Measurements from ENCODE around the gene ELMO1.
"Not testable (repeated sequence)": the region's sequence is repeated elsewhere in the genome, so short reads cannot be mapped to it uniquely, and the experiment has no call there.

ELMO1 gene

GRCh38 chr7:37150856-37151255 lies 297.8 kb downstream of the ELMO1 start:
- H3K4me3 ChIP-seq (ENCODE audit: low read depth, low read length), result no peak overlapping the region
- H3K27ac ChIP-seq (ENCODE audit: low read depth, low read length), result no peak overlapping the region
- no peaks in the 10 kb centered on the region for H3K27me3 ChIP-seq (ENCODE audit: control insufficient read depth, insufficient read depth, low read length)
- no peak overlapping the region for H3K9ac ChIP-seq (ENCODE audit: low read depth, low read length)
- H3K9me3 ChIP-seq (ENCODE audit: control insufficient read depth, insufficient read depth, low read length), result no peaks in the 10 kb centered on the region
- H3K4me1 ChIP-seq (ENCODE audit: control insufficient read depth, insufficient read depth, low read length), result 0 out of 2 replicates have a peak, but pooled peaks cover 5% of the 10 kb centered on the region
- H3K36me3 ChIP-seq (ENCODE audit: control insufficient read depth, insufficient read depth, low read length), result no peaks in the 10 kb centered on the region

GRCh38 chr7:37150180-37150579 lies 298.5 kb downstream of the ELMO1 start:
- Histone ChIP-seq H3K27ac (ENCODE audit: low read depth, low read length) (no peak overlapping the region), H3K9ac (ENCODE audit: low read depth, low read length) (no peak overlapping the region), H3K27me3 (ENCODE audit: control insufficient read depth, insufficient read depth, low read length) (no peaks in the 10 kb centered on the region), H3K9me3 (ENCODE audit: control insufficient read depth, insufficient read depth, low read length) (no peaks in the 10 kb centered on the region), H3K36me3 (ENCODE audit: control insufficient read depth, insufficient read depth, low read length) (no peaks in the 10 kb centered on the region), H3K4me1 (ENCODE audit: control insufficient read depth, insufficient read depth, low read length) (0 out of 2 replicates have a peak, but pooled peaks cover 5% of the 10 kb centered on the region), H3K4me3 (ENCODE audit: low read depth, low read length) (no peak overlapping the region)

- H3K36me3 ChIP-seq (ENCODE audit: control insufficient read depth, insufficient read depth, low read length), result no peaks in the 10 kb centered on the region
- no peak overlapping the region for H3K27ac ChIP-seq (ENCODE audit: low read depth, low read length)
These were observed 298.9 kb downstream of the ELMO1 start for GRCh38 chr7:37149773-37150124.

GRCh38 chr7:37149051-37149772 lies 299.5 kb downstream of the ELMO1 start:
- Histone ChIP-seq H3K36me3 (ENCODE audit: control insufficient read depth, insufficient read depth, low read length) (no peaks in the 10 kb centered on the region), H3K4me1 (ENCODE audit: control insufficient read depth, insufficient read depth, low read length) (peaks cover 10% of the 10 kb centered on the region; the same call in 1 of the 2 replicates), H3K27me3 (ENCODE audit: control insufficient read depth, insufficient read depth, low read length) (no peaks in the 10 kb centered on the region), H3K9me3 (ENCODE audit: control insufficient read depth, insufficient read depth, low read length) (no peaks in the 10 kb centered on the region), H3K27ac (ENCODE audit: low read depth, low read length) (no peak overlapping the region), H3K9ac (ENCODE audit: low read depth, low read length) (no peak overlapping the region), H3K4me3 (ENCODE audit: low read depth, low read length) (no peak overlapping the region)

More at GRCh38 chr7:37149773-37150124, 298.9 kb downstream of the ELMO1 start:
- Histone ChIP-seq H3K4me3 (ENCODE audit: low read depth, low read length) (no peak overlapping the region), H3K9me3 (ENCODE audit: control insufficient read depth, insufficient read depth, low read length) (no peaks in the 10 kb centered on the region), H3K4me1 (ENCODE audit: control insufficient read depth, insufficient read depth, low read length) (peaks cover 10% of the 10 kb centered on the region; the same call in 1 of the 2 replicates), H3K9ac (ENCODE audit: low read depth, low read length) (no peak overlapping the region), H3K27me3 (ENCODE audit: control insufficient read depth, insufficient read depth, low read length) (no peaks in the 10 kb centered on the region)

- Histone ChIP-seq H3K9ac (ENCODE audit: low read depth, low read length) (no peak overlapping the region), H3K27me3 (ENCODE audit: control insufficient read depth, insufficient read depth, low read length) (no peaks in the 10 kb centered on the region), H3K4me3 (ENCODE audit: low read depth, low read length) (no peak overlapping the region), H3K36me3 (ENCODE audit: control insufficient read depth, insufficient read depth, low read length) (no peaks in the 10 kb centered on the region), H3K27ac (ENCODE audit: low read depth, low read length) (no peak overlapping the region), H3K4me1 (ENCODE audit: control insufficient read depth, insufficient read depth, low read length) (peaks cover 10% of the 10 kb centered on the region; the same call in 1 of the 2 replicates), H3K9me3 (ENCODE audit: control insufficient read depth, insufficient read depth, low read length) (no peaks in the 10 kb centered on the region; the same call in 1 of the 2 replicates)
These were observed 303.0 kb downstream of the ELMO1 start for GRCh38 chr7:37145682-37146081.

- no peaks in the 10 kb centered on the region; the same call in 1 of the 2 replicates for H3K9me3 ChIP-seq (ENCODE audit: control insufficient read depth, insufficient read depth, low read length)
- H3K27ac ChIP-seq (ENCODE audit: low read depth, low read length), result no peak overlapping the region
- no peaks in the 10 kb centered on the region for H3K27me3 ChIP-seq (ENCODE audit: control insufficient read depth, insufficient read depth, low read length)
- H3K36me3 ChIP-seq (ENCODE audit: control insufficient read depth, insufficient read depth, low read length), result no peaks in the 10 kb centered on the region
- H3K4me1 ChIP-seq (ENCODE audit: control insufficient read depth, insufficient read depth, low read length), result peaks cover 10% of the 10 kb centered on the region; the same call in 1 of the 2 replicates
- H3K4me3 ChIP-seq (ENCODE audit: low read depth, low read length), result no peak overlapping the region
- no peak overlapping the region for H3K9ac ChIP-seq (ENCODE audit: low read depth, low read length)
These were observed 304.2 kb downstream of the ELMO1 start for GRCh38 chr7:37144423-37144822.

GRCh38 chr7:37142958-37143357 lies 305.7 kb downstream of the ELMO1 start:
- Histone ChIP-seq H3K9ac (ENCODE audit: low read depth, low read length) (no peak overlapping the region), H3K4me3 (ENCODE audit: low read depth, low read length) (no peak overlapping the region), H3K9me3 (ENCODE audit: control insufficient read depth, insufficient read depth, low read length) (no peaks in the 10 kb centered on the region; the same call in none of the 2 replicates), H3K27me3 (ENCODE audit: control insufficient read depth, insufficient read depth, low read length) (no peaks in the 10 kb centered on the region), H3K36me3 (ENCODE audit: control insufficient read depth, insufficient read depth, low read length) (no peaks in the 10 kb centered on the region), H3K4me1 (ENCODE audit: control insufficient read depth, insufficient read depth, low read length) (peaks cover 10% of the 10 kb centered on the region; the same call in 1 of the 2 replicates), H3K27ac (ENCODE audit: low read depth, low read length) (no peak overlapping the region)

GRCh38 chr7:37141742-37142141 lies 306.9 kb downstream of the ELMO1 start:
- H3K4me1 ChIP-seq (ENCODE audit: control insufficient read depth, insufficient read depth, low read length), result peaks cover 10% of the 10 kb centered on the region; the same call in 1 of the 2 replicates
- H3K27ac ChIP-seq (ENCODE audit: low read depth, low read length), result no peak overlapping the region
- no peaks in the 10 kb centered on the region for H3K27me3 ChIP-seq (ENCODE audit: control insufficient read depth, insufficient read depth, low read length)
- H3K9ac ChIP-seq (ENCODE audit: low read depth, low read length), result no peak overlapping the region
- H3K9me3 ChIP-seq (ENCODE audit: control insufficient read depth, insufficient read depth, low read length), result no peaks in the 10 kb centered on the region; the same call in none of the 2 replicates
- no peaks in the 10 kb centered on the region for H3K36me3 ChIP-seq (ENCODE audit: control insufficient read depth, insufficient read depth, low read length)
- H3K4me3 ChIP-seq (ENCODE audit: low read depth, low read length), result no peak overlapping the region

- H3K4me1 ChIP-seq (ENCODE audit: control insufficient read depth, insufficient read depth, low read length); H3K4me3 ChIP-seq (ENCODE audit: low read depth, low read length); H3K9me3 ChIP-seq (ENCODE audit: control insufficient read depth, insufficient read depth, low read length); H3K9ac ChIP-seq (ENCODE audit: low read depth, low read length); H3K36me3 ChIP-seq (ENCODE audit: control insufficient read depth, insufficient read depth, low read length); H3K27me3 ChIP-seq (ENCODE audit: control insufficient read depth, insufficient read depth, low read length); H3K27ac ChIP-seq (ENCODE audit: low read depth, low read length): not testable (repeated sequence)
These were observed 314.8 kb downstream of the ELMO1 start for GRCh38 chr7:37133902-37134301.

- no peaks in the 10 kb centered on the region for H3K36me3 ChIP-seq (ENCODE audit: control insufficient read depth, insufficient read depth, low read length)
These were observed 316.8 kb downstream of the ELMO1 start for GRCh38 chr7:37131855-37132254.

GRCh38 chr7:37129035-37129425 lies 319.6 kb downstream of the ELMO1 start:
- H3K4me1 ChIP-seq (ENCODE audit: control insufficient read depth, insufficient read depth, low read length), result no peaks in the 10 kb centered on the region
- H3K27me3 ChIP-seq (ENCODE audit: control insufficient read depth, insufficient read depth, low read length), result no peaks in the 10 kb centered on the region
- no peak overlapping the region for H3K27ac ChIP-seq (ENCODE audit: low read depth, low read length)
- H3K9ac ChIP-seq (ENCODE audit: low read depth, low read length), result no peak overlapping the region
- no peak overlapping the region for H3K4me3 ChIP-seq (ENCODE audit: low read depth, low read length)
- H3K9me3 ChIP-seq (ENCODE audit: control insufficient read depth, insufficient read depth, low read length), result no peaks in the 10 kb centered on the region
- H3K36me3 ChIP-seq (ENCODE audit: control insufficient read depth, insufficient read depth, low read length), result no peaks in the 10 kb centered on the region

More at GRCh38 chr7:37131855-37132254, 316.8 kb downstream of the ELMO1 start:
- no peak overlapping the region for H3K9ac ChIP-seq (ENCODE audit: low read depth, low read length)
- no peaks in the 10 kb centered on the region for H3K9me3 ChIP-seq (ENCODE audit: control insufficient read depth, insufficient read depth, low read length)
- no peak overlapping the region for H3K27ac ChIP-seq (ENCODE audit: low read depth, low read length)
- no peaks in the 10 kb centered on the region for H3K27me3 ChIP-seq (ENCODE audit: control insufficient read depth, insufficient read depth, low read length)
- no peak overlapping the region for H3K4me3 ChIP-seq (ENCODE audit: low read depth, low read length)
- no peaks in the 10 kb centered on the region for H3K4me1 ChIP-seq (ENCODE audit: control insufficient read depth, insufficient read depth, low read length)

All from HUES48 (cell line).